HG03135 (cell line): ENCODE measurements around the gene CLCN7.

ENCODE experiments used
- ATAC-seq: cut with Tn5 transposase; IDR thresholded peaks from one replicate; pipeline ENCODE4 v1.9.1; 2021; ENCODE audit warnings: mild to moderate bottlenecking, moderate library complexity; ENCODE audit not compliant: unreplicated experiment

Gene CLCN7

GRCh38 chr16:1503110-1503955 is 28.5 kb upstream of the CLCN7 start:
- no peak for ATAC-seq

- ATAC-seq: no peak
Observed at GRCh38 chr16:1502092-1503004, 27.5 kb upstream of the CLCN7 start.

- ATAC-seq: no peak
Observed at GRCh38 chr16:1501630-1502029, 26.8 kb upstream of the CLCN7 start.

GRCh38 chr16:1500465-1501150 is 25.8 kb upstream of the CLCN7 start:
- ATAC-seq: no peak

GRCh38 chr16:1499756-1500464 is 25.1 kb upstream of the CLCN7 start:
- no peak for ATAC-seq

- no peak for ATAC-seq
Observed at GRCh38 chr16:1498899-1499676, 24.3 kb upstream of the CLCN7 start.

GRCh38 chr16:1497014-1497598 is 22.3 kb upstream of the CLCN7 start:
- no peak for ATAC-seq

GRCh38 chr16:1496464-1496863 is 21.6 kb upstream of the CLCN7 start:
- ATAC-seq: no peak

- no peak for ATAC-seq
Observed at GRCh38 chr16:1495889-1496262, 21.0 kb upstream of the CLCN7 start.

GRCh38 chr16:1495211-1495888 is 20.5 kb upstream of the CLCN7 start:
- ATAC-seq: no peak

GRCh38 chr16:1494711-1495110 is 19.9 kb upstream of the CLCN7 start:
- no peak for ATAC-seq

- no peak for ATAC-seq
Observed at GRCh38 chr16:1494129-1494640, 19.4 kb upstream of the CLCN7 start.

GRCh38 chr16:1493746-1494094 is 18.9 kb upstream of the CLCN7 start:
- no peak for ATAC-seq

GRCh38 chr16:1492923-1493745 is 18.3 kb upstream of the CLCN7 start, which contains the start of gene TELO2:
TSS of gene TELO2 (plus strand) at chr16:1493360. CDS start at chr16:1494282, 922 bp downstream.
- peak; percentile 53 for ATAC-seq

GRCh38 chr16:1492082-1492922 is 17.5 kb upstream of the CLCN7 start:
- ATAC-seq: no peak

GRCh38 chr16:1491327-1491726 is 16.5 kb upstream of the CLCN7 start:
- ATAC-seq: no peak

- no peak for ATAC-seq
Observed at GRCh38 chr16:1489077-1489476, 14.2 kb upstream of the CLCN7 start.
